C4-2B (cell line): ENCODE measurements around the gene ITIH5.

Experiments
- H3K27ac ChIP-seq: fragments of 450-650 bp; 2 replicates; pipeline ENCODE4 v1.5.1; 2017
- ZFX ChIP-seq: fragments of 450-650 bp; IDR thresholded peaks from 2 replicates; pipeline ENCODE4 v1.6.1; 2017
- TF ChIP-seq, protein P1 (sequence below): fragments of 450-650 bp; conservative IDR thresholded peaks from 2 replicates; pipeline ENCODE4 v1.5.1; 2017; ENCODE audit warnings: mild to moderate bottlenecking

ITIH5 gene

GRCh38 chr10:7563368-7563767, 103.4 kb downstream of the ITIH5 start:
- TF ChIP-seq, protein P1, sequence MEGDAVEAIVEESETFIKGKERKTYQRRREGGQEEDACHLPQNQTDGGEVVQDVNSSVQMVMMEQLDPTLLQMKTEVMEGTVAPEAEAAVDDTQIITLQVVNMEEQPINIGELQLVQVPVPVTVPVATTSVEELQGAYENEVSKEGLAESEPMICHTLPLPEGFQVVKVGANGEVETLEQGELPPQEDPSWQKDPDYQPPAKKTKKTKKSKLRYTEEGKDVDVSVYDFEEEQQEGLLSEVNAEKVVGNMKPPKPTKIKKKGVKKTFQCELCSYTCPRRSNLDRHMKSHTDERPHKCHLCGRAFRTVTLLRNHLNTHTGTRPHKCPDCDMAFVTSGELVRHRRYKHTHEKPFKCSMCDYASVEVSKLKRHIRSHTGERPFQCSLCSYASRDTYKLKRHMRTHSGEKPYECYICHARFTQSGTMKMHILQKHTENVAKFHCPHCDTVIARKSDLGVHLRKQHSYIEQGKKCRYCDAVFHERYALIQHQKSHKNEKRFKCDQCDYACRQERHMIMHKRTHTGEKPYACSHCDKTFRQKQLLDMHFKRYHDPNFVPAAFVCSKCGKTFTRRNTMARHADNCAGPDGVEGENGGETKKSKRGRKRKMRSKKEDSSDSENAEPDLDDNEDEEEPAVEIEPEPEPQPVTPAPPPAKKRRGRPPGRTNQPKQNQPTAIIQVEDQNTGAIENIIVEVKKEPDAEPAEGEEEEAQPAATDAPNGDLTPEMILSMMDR, result no peak
- no peak for TF ChIP-seq ZFX
- H3K27ac ChIP-seq, result no peak overlapping the region

GRCh38 chr10:7561985-7562384, 104.8 kb downstream of the ITIH5 start:
- no peak for TF ChIP-seq ZFX
- TF ChIP-seq, protein P1, result no peak

DNA sequence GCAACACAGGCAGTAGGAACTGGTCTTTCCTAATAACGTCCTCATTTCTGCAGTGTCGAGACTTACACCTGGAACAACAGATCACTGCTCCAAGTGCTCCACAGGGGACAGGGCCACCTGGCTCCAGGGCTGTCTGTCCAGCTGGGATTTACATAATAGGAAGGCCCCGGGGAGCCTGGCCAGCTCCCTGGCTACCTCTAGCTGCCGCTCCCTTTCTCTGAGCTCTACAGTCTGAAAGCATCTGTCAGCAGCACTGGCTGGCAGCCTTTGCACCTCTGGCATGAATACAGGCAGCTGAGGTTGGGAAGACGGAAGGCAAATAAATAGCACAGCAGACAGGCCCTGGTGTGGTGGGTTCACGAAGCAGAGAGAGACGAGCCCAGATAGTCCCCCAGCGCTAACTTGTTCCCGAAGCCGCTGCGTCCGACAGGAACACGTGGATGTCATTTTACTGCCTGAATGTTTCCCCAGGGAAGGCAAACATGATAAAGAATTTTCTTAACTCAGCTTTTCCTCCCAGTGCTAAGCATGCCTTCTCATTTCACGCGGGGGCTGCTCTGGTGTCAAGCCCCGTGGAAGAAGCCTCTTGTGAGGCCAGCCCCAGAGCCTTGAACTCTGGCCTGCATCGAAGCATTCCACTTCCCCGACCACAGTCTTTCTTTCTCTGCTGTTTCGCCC, 105.4 kb downstream of the ITIH5 start:
- TF ChIP-seq, protein P1, result no peak
- no peak for TF ChIP-seq ZFX
- peak overlapping the region; percentile 36 for H3K27ac ChIP-seq

More at GRCh38 chr10:7561985-7562384, 104.8 kb downstream of the ITIH5 start:
- peak overlapping the region; percentile 36 for H3K27ac ChIP-seq

DNA sequence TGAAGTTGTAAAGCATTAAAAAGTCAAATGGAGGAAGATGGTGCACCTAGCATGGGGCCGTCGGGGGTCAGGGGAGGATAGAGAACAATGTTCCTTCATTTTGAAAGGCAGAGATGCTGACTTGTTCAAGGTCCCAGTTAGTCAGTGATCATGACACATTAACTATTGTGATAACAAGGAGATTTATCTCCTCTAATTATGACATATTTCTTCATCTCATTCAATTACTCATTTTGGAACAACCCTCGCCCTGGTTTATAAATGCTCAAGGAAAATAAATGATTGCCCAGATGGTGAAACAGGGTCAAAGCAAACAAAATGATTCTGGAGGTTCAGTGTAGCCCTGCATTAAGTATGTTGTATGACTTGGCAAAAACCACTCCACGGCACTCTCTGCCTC, 106.2 kb downstream of the ITIH5 start:
- H3K27ac ChIP-seq, result peak overlapping the region; percentile 93
- TF ChIP-seq, protein P1, result no peak
- TF ChIP-seq ZFX, result no peak

GRCh38 chr10:7559386-7559785, 107.4 kb downstream of the ITIH5 start:
- peak overlapping the region; percentile 93 for H3K27ac ChIP-seq
- TF ChIP-seq, protein P1, result no peak
- no peak for TF ChIP-seq ZFX

GRCh38 chr10:7558036-7558435, 108.7 kb downstream of the ITIH5 start:
- H3K27ac ChIP-seq, result peak overlapping the region; percentile 69
- TF ChIP-seq ZFX, result no peak
- TF ChIP-seq, protein P1, result no peak

DNA sequence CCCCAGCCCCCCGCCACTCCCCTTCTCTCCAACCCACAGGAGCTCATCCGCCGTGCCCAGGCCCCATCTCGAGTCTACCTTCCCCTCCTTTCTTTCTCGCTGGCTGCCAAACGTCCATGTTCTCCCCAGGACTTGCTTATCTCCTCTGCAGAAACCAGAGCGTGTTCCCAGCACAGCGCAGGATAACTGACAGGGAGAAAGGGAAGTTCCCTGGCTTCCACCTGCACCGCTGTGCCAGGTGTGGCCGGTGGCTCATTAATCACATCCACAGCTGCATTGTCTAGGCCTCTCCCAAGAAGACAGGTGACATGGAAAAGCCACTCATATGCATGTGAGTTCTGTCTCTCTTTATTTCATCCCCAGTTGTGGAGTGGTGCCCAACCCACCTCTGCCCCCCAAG, 113.2 kb downstream of the ITIH5 start:
- no peak overlapping the region for H3K27ac ChIP-seq
- TF ChIP-seq ZFX, result no peak
- TF ChIP-seq, protein P1, result no peak
